ENCODE measurements around the gene CDK5R2. TPM values are rescaled to one million over a fixed set of nuclear protein-coding genes. Genes with fewer than 3 reads are reported as not detected.

Gene CDK5R2
- total RNA-seq, 1 experiment from 2014 or later: not detected

DNA sequence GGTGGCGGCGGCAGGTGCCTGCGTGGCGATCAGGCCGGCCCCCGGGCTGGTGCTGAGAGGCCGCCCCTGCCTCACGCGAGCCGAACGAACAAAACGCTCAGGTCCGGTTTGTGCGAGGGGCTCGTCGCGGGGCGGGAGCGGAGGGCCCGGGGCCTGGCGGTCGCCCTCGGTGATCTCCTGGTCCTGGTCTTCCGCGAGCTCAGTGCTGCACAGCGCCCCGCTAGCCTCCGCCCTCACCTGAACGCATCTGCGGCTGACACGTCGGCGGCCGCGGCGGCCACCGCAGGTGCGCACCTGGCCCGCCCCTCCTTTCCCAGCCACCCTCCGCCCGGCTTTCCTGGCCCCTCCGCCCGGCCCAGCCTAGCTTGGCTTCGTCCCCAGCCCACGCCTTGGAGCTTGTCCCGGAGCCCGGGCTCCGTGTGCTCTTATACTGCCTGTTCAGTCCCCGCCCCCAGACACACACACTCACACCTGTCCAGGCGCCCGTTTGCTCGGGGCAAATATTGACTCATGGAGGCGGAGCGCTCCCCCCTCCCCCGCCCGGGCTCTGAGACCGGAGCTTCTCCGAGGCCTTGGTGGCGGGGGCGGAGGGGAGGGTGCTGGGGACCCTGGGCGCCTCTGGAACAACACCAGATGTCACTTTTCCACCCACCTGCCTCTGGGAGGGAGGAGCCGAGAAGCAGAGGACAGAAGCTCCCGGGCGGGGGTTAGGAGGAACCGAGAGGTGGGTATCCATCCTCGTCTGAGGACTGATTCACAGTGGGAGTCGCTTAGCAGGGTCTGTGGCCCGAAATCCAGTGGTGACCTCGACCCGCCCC is 42.3 kb downstream of the CDK5R2 start:
- DNase-seq (ENCODE audit: low spot score): peak; percentile 93

DNA sequence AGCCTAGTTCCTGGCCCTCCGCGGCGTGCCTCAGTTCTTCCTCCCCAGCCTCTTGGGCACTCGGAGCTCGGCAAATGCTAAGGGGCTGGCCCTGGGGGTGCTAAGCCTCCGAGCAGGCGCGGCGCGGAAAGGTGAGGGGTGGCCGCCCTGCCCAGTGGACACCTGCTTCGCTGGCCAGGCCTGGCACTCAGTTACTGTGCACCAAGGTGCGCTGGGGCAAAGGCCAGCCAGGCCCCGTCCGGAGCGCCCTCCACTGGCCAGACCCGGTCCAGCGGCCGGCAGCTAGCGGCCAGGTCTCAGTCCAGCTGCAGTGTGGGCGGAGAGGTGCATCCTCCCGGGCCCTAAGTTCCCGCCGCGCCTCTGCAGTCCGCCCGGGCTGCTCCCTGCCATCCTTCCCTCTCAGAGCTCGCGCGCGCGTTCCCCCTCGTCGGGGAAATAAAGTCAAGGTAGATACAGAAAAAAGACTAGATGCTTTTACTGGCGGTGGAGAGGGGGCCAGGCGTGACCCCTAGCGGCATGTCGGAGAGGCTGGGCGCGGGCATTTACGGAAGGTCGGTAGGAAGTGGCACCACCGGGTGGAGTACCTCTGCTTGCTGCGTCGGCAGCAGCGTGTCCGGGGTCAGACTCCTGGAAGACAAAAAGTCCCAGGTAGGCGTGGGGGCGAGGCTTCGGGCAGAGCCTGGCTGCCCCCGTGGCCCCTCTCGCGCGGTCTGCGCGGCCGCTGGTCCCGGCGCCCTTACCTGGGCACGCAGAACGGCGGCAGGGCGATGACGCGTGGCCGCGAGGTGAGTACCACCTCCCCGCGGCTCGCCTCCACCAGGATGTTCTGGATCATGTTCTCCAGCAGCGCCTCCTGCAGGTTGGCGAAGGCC is 43.2 kb downstream of the CDK5R2 start:
- DNase-seq (ENCODE audit: low spot score): peak; percentile 79

DNA sequence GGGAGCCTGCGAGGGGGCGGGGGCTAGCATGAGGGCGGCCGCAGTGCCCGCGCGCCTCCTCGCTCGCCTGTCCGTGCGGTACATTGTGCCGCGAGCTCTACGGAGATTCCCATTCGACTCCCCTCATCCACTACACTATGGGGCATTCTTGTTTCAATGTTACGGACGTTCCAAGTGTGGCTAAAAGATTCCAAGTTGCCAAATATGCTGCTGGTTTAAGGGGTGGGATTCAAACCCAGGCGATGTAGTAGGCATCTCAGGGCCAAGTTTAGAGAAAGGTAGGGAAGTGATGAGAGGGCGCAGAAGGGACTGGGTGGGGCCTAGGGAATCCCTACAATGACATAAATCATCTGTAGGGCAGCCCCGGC is 43.8 kb downstream of the CDK5R2 start:
- no peak for DNase-seq (ENCODE audit: low spot score)

DNA sequence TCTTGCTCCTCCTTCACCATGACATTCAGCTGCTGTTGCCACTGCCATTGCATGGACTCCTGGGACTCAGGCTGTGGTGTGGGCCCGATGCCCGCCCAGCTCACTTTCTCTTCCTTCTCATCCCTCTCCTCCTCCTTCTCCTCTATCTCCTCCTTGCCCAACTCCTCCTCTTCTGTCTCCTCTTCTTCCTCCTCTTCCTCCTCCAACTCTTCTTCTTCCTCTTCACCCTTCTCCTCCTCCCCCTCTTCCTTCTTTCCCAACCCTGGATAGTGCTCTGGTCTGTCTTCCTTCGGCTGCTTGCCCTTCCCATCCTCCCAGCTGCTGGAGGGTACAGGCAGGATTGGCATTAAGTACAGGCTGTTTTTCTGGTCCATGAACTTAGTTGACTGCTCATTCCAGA is 44.5 kb downstream of the CDK5R2 start:
- DNase-seq (ENCODE audit: low spot score): no peak

DNA sequence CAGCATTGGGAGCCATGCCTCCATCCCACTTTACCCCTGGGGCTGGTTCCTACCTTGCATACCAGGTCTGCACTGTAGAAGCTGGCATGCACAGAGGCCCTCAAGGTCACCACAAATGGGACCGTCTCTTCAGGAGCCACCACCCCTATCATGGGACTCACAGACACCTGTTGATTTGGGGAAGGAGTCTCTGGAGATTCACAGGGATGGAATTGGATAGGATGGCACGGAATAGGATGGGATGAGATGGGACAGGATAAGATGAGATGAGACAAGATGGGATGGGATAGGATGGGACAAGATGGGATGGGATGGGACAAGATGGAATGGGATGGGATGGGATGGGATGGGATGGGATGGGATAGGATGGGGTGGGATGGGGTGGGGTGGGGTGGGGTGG is 49.8 kb downstream of the CDK5R2 start:
- no peak for DNase-seq (ENCODE audit: low spot score)

DNA sequence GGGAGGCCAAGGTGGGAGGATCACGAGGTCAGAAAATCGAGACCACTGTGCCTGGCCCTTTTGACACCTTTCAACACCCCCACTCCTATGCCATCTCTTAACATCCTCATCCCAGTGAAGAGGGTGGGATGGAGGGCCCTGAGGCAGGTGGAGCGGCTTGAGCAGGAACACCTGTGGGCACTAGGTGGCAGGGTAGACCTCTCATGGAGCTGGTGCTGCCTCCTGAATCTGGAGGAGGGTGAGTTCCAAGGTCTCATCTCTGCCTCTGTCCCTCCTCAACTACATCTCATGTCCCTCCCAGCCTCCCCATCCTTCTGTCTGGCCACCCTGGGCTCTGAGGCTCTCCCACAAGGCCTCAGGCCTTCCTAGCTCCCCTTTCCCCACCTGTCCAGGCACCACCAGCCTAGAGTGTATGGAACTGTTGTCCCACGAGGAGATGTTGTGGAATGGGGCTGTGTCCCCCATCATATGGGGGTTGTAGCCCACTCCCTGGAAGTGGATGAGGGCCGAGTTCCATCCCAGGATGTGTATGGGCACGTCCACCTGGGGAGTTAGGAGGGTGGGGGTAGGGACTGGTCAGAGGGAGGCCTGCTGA is 50.8 kb downstream of the CDK5R2 start:
- DNase-seq (ENCODE audit: low spot score): peak; percentile 66

DNA sequence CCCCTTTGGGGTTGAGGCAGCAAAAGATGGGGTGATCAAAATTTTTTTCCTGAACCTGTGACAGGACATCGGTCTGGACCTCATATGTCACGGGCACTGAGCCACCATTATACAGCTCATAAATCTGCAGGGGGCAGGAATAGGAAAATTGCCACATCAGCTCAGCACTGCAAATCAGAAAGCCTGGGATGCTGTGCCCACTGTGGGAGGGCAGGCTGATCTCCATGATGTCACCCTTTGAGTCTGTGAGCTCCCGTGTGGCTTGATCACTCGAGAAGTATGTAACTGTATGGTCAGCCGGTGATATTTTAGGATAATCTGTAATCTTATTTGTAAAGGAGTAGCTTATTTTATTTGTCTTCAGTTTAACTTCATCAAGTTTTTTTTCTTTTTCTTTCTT is 51.4 kb downstream of the CDK5R2 start:
- no peak for DNase-seq (ENCODE audit: low spot score)

Small RNA genes within 50 kb of the gene (small RNA-seq; reads per million reads assigned to genes)
- gene MIR375 (81.2 reads per million, percentile 96 among the genes with 10 or more reads in this experiment), gene RNU6-642P (not detected)

Other genes starting within 250 kb of the CDK5R2 start
- 22.8 and 33.3 TPM in 2 replicates for gene TTLL4, start 248.8 kb upstream of the CDK5R2 start, total RNA-seq (2014; rRNA removed; shearing (Covaris generic))
- gene CYP27A1, start 177.5 kb upstream of the CDK5R2 start, total RNA-seq (2014; rRNA removed; shearing (Covaris generic)): 1.4 and 2.4 TPM in 2 replicates
- not detected in 2 replicates for gene PRKAG3, start 127.9 kb upstream of the CDK5R2 start, total RNA-seq (2014; rRNA removed; shearing (Covaris generic))
- not detected in 2 replicates for gene WNT6, start 99.9 kb upstream of the CDK5R2 start, total RNA-seq (2014; rRNA removed; shearing (Covaris generic))
- gene WNT10A, start 78.8 kb upstream of the CDK5R2 start, total RNA-seq (2014; rRNA removed; shearing (Covaris generic)): 14.9 and 18.7 TPM in 2 replicates
- gene FEV, start 25.5 kb downstream of the CDK5R2 start, total RNA-seq (2014; rRNA removed; shearing (Covaris generic)): not detected in 2 replicates
- gene CRYBA2, start 33.8 kb downstream of the CDK5R2 start, total RNA-seq (2014; rRNA removed; shearing (Covaris generic)): not detected in 2 replicates
- not detected in 2 replicates for gene CFAP65, start 81.8 kb downstream of the CDK5R2 start, total RNA-seq (2014; rRNA removed; shearing (Covaris generic))
- 12.3 and 13.4 TPM in 2 replicates for gene IHH, start 101.3 kb downstream of the CDK5R2 start, total RNA-seq (2014; rRNA removed; shearing (Covaris generic))
- gene NHEJ1, start 201.1 kb downstream of the CDK5R2 start, total RNA-seq (2014; rRNA removed; shearing (Covaris generic)): 24.7 and 25.9 TPM in 2 replicates
- gene SLC23A3, start 210.4 kb downstream of the CDK5R2 start, total RNA-seq (2014; rRNA removed; shearing (Covaris generic)): 5.9 and 9.9 TPM in 2 replicates
- gene CNPPD1, start 217.3 kb downstream of the CDK5R2 start, total RNA-seq (2014; rRNA removed; shearing (Covaris generic)): 49.8 and 53.0 TPM in 2 replicates
- gene RETREG2, start 218.6 kb downstream of the CDK5R2 start, total RNA-seq (2014; rRNA removed; shearing (Covaris generic)): 78.5 and 83.9 TPM in 2 replicates
- gene ZFAND2B, start 247.1 kb downstream of the CDK5R2 start, total RNA-seq (2014; rRNA removed; shearing (Covaris generic)): 104 and 116 TPM in 2 replicates

Measured in HT-29 (cell line).